ENCODE measurements around the gene OTULINL. TPM values are rescaled to one million over a fixed set of nuclear protein-coding genes. Genes with fewer than 3 reads are reported as not detected.

OTULINL gene
- total and polyA plus RNA-seq, 12 donors = 2.6 to 76.9 (median 8.0) TPM

DNA sequence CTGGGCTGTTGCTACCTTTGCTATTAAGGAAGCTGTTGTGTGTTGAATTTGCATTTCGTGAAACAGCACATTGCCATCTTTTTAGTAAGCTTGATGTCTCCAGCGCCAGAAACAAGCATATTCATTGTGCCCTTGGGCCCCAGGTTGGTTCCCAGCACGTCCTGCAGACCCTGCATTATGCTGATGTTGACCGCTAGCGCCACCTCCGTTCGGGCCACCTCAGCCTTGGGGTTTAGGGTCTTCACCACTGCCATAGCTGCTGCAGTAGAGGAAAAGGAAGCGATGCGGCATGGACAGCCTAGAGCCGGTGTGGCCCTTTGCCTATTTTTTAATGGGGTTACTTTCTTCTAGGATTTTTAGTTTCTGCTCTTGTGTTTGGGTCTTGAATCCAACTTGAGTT lies 59.2 kb downstream of the OTULINL start:
- H3K4me1 ChIP-seq (replicated peaks in 1 of 2) = no peaks in the 10 kb centered on the region
- TF ChIP-seq POLR2A (IDR thresholded peaks at IDR 0.05) = no peak
- TF ChIP-seq, protein P1, sequence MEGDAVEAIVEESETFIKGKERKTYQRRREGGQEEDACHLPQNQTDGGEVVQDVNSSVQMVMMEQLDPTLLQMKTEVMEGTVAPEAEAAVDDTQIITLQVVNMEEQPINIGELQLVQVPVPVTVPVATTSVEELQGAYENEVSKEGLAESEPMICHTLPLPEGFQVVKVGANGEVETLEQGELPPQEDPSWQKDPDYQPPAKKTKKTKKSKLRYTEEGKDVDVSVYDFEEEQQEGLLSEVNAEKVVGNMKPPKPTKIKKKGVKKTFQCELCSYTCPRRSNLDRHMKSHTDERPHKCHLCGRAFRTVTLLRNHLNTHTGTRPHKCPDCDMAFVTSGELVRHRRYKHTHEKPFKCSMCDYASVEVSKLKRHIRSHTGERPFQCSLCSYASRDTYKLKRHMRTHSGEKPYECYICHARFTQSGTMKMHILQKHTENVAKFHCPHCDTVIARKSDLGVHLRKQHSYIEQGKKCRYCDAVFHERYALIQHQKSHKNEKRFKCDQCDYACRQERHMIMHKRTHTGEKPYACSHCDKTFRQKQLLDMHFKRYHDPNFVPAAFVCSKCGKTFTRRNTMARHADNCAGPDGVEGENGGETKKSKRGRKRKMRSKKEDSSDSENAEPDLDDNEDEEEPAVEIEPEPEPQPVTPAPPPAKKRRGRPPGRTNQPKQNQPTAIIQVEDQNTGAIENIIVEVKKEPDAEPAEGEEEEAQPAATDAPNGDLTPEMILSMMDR (IDR thresholded peaks at IDR 0.05) = no peak
- no peak for DNase-seq
- 69 to 80% (median 73%) methylated on average over 9 to 10 of the region's 10 CpGs for WGBS, 4 donors
- no peak overlapping the region for H3K4me3 ChIP-seq
- H3K27me3 ChIP-seq = no peaks in the 10 kb centered on the region
- H3K36me3 ChIP-seq (replicated peaks in 1 of 2) = no peaks in the 10 kb centered on the region
- H3K9me3 ChIP-seq (replicated peaks in 1 of 3) = no peaks in the 10 kb centered on the region
- H3K27ac ChIP-seq = no peak overlapping the region
- intact Hi-C loops (cut with DNase I) = loop anchor here in 1 of 2 donors (10.0 kb wide), 1 partner anchor 286 kb away; no protein-coding TSS in a partner anchor

DNA sequence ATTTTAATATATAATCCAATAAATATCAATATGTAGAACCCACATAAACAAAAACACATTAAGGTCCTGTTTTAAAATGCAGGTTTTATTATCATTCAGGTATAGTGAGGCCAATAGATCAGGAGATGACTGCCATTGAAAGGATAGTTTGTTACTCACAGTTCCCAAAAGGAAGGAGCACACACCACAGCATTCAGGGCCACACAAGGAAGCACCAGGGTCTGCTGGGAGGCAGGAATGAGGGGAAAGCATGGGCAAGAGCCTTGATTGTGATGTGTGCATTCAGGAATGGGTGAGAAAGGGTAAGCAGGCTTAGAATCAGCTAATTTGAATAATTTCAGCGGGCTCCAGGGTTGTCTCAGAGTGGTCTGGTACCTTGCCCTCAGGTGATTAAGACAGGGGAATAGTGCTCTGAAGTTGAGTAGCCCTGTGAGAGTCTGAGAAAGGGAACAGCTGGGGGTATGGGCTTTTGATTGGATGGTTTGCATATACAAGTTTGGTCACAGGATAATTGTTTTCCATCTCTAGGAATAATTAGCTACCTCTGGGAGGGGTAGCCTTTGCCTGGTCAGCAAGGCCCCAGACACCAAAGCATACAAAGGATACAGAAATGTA lies 63.1 kb downstream of the OTULINL start:
- no peaks in the 10 kb centered on the region for H3K9me3 ChIP-seq (replicated peaks in 1 of 3)
- no peak overlapping the region for H3K27ac ChIP-seq
- DNase-seq = no peak
- H3K36me3 ChIP-seq (replicated peaks in 1 of 2) = no peaks in the 10 kb centered on the region
- TF ChIP-seq, protein P1 (IDR thresholded peaks at IDR 0.05) = no peak
- TF ChIP-seq POLR2A (IDR thresholded peaks at IDR 0.05) = no peak
- no peak overlapping the region for H3K4me3 ChIP-seq
- intact Hi-C loops (cut with DNase I) = loop anchor here in 1 of 2 donors (10.0 kb wide), 1 partner anchor 290 kb away; no protein-coding TSS in a partner anchor
- 82 to 95% (median 88%) methylated on average over 1 of the region's 1 CpG for WGBS, 4 donors
- no peaks in the 10 kb centered on the region for H3K27me3 ChIP-seq
- peaks cover 0 to 3% of the 10 kb centered on the region in 2 donors for H3K4me1 ChIP-seq (replicated peaks in 1 of 2)

DNA sequence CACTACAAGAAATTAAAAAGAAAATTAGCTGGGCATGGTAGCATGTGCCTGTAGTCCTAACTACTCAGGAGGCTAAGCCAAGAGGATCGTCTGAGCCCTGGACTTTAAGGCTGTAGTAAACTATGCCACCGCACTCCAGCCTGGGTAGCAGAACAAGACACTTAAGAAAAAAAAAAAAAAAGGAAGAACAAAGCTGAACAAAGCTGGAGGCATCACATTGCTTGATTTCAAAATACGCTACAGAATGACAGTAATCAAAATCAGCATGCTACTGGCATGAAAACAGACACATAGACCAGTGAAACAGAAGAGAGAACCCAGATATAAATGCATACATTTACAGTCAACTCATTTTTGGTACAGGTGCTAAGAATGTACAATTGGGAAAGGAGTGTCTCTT lies 68.5 kb downstream of the OTULINL start:
- no peak for DNase-seq
- Histone ChIP-seq H3K9me3 (replicated peaks in 1 of 3) (no peaks in the 10 kb centered on the region), H3K4me3 (no peak overlapping the region), H3K27ac (no peak overlapping the region), H3K27me3 (no peaks in the 10 kb centered on the region), H3K4me1 (replicated peaks in 1 of 2) (peaks cover 0 to 3% of the 10 kb centered on the region in 2 donors), H3K36me3 (replicated peaks in 1 of 2) (no peaks in the 10 kb centered on the region)
- intact Hi-C loops (cut with DNase I) = loop anchor here in 1 of 2 donors (5.0 to 10.0 kb wide), 2 partner anchors 253 to 665 kb away; no protein-coding TSS in a partner anchor
- TF ChIP-seq, protein P1 (IDR thresholded peaks at IDR 0.05) = no peak
- TF ChIP-seq POLR2A (IDR thresholded peaks at IDR 0.05) = no peak
- WGBS, 4 donors = 67 to 84% (median 74%) methylated on average over 3 of the region's 3 CpGs

DNA sequence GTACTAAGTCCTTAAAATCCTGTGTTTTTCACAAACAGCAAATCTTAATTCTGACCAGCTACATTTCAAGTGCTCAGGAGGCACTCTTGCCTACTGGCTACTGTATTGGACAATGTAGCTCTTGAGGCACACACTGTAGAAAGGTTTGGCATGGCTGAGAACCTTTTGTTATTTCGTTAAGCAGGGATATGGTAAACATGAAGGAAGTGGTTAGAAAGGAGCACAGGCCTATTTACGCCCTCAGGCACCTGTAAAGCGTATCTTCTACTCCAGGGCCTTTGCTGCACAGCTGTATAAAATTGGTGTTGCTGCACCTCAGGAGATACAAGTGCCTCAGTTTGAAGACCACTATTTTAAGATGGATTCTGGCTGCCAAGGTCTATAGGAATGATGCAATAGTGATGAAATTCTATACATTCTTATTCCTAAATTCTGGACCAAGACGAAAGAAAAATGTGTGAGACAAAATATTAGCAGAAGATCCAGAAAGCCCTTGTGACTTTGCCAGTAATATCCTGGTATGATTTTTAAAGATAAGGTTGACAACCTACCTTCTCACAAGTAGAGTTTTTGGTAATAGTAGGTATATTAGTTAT lies 73.7 kb downstream of the OTULINL start:
- H3K4me1 ChIP-seq (replicated peaks in 1 of 2) = no peaks in the 10 kb centered on the region
- no peak overlapping the region for H3K27ac ChIP-seq
- intact Hi-C loops (cut with DNase I) = loop anchor here in 1 of 2 donors (10.0 kb wide), 1 partner anchor 670 kb away; no protein-coding TSS in a partner anchor
- no peak overlapping the region for H3K4me3 ChIP-seq
- no peaks in the 10 kb centered on the region for H3K27me3 ChIP-seq
- no peaks in the 10 kb centered on the region for H3K9me3 ChIP-seq (replicated peaks in 1 of 3)
- TF ChIP-seq, protein P1 (IDR thresholded peaks at IDR 0.05) = no peak
- DNase-seq = no peak
- WGBS, 4 donors = 56 to 61% (median 60%) methylated on average over 4 of the region's 4 CpGs
- H3K36me3 ChIP-seq (replicated peaks in 1 of 2) = no peaks in the 10 kb centered on the region

Data from adrenal gland (tissue), 12 donors.